HG03354 (cell line): ENCODE measurements around the gene SHISAL1.

Experiments
- ATAC-seq: cut with Tn5 transposase; IDR thresholded peaks from one replicate; pipeline ENCODE4 v1.9.1; 2021; ENCODE audit warnings: mild to moderate bottlenecking; ENCODE audit not compliant: unreplicated experiment, poor library complexity, severe bottlenecking

The SHISAL1 gene

GRCh38 chr22:44268431-44269116 is 44.2 kb downstream of the SHISAL1 start:
- no peak for ATAC-seq

- ATAC-seq: no peak
Observed at GRCh38 chr22:44267856-44268255, 44.9 kb downstream of the SHISAL1 start.

GRCh38 chr22:44266796-44267760 is 45.7 kb downstream of the SHISAL1 start:
- no peak for ATAC-seq

GRCh38 chr22:44263547-44263946 is 49.2 kb downstream of the SHISAL1 start:
- no peak for ATAC-seq

GRCh38 chr22:44261861-44262595 is 50.7 kb downstream of the SHISAL1 start:
- ATAC-seq: no peak

- ATAC-seq: no peak
Observed at GRCh38 chr22:44261164-44261860, 51.4 kb downstream of the SHISAL1 start.

- no peak for ATAC-seq
Observed at GRCh38 chr22:44260216-44261035, 52.3 kb downstream of the SHISAL1 start.

- no peak for ATAC-seq
Observed at GRCh38 chr22:44259366-44260215, 53.2 kb downstream of the SHISAL1 start.

GRCh38 chr22:44256556-44257485 is 55.9 kb downstream of the SHISAL1 start:
- ATAC-seq: no peak

- ATAC-seq: no peak
Observed at GRCh38 chr22:44256085-44256484, 56.7 kb downstream of the SHISAL1 start.

- ATAC-seq: no peak
Observed at GRCh38 chr22:44254811-44255210, 57.9 kb downstream of the SHISAL1 start.

GRCh38 chr22:44249376-44250147 is 63.2 kb downstream of the SHISAL1 start:
- no peak for ATAC-seq

GRCh38 chr22:44248926-44249325 is 63.8 kb downstream of the SHISAL1 start:
- no peak for ATAC-seq

- no peak for ATAC-seq
Observed at GRCh38 chr22:44247923-44248892, 64.5 kb downstream of the SHISAL1 start.

- no peak for ATAC-seq
Observed at GRCh38 chr22:44247346-44247745, 65.4 kb downstream of the SHISAL1 start.
